AG04449 (cell line): ENCODE data around the gene CDH18.

Source experiments
- CTCF ChIA-PET: fragments of 350-600 bp; formaldehyde crosslinking; extraction: SDS; loops from one replicate; lab custom pipeline; 2021; ENCODE audit warnings: antibody characterized with exemption; lab: Yijun Ruan, JAX
- POLR2A ChIA-PET: fragments of 400-600, 350-600 bp; formaldehyde crosslinking; extraction: SDS; loops from one replicate; lab custom pipeline; 2020; ENCODE audit warnings: antibody characterized with exemption, inconsistent platforms; lab: Yijun Ruan, JAX
- DNase-seq: peaks from one replicate; pipeline ENCODE4 v3.0.0-alpha.2; 2010; ENCODE audit warnings: low read depth, low spot score
- H3K4me3 ChIP-seq: 2 replicates; pipeline ENCODE4 v1.5.1; 2011; ENCODE audit warnings: low read depth, mild to moderate bottlenecking, control low read depth, low read length
- TF ChIP-seq, protein P1 (sequence below): IDR thresholded peaks from one replicate; pipeline ENCODE4 v1.5.1; 2011; ENCODE audit warnings: mild to moderate bottlenecking, moderate library complexity, low read length, control low read depth, inconsistent platforms; ENCODE audit not compliant: insufficient read depth; ENCODE audit errors: missing control alignments

CDH18 gene

GRCh38 chr5:19534751-19535150, 453.2 kb downstream of the CDH18 start:
- DNase-seq, result no peak
- H3K4me3 ChIP-seq, result no peak overlapping the region
- TF ChIP-seq, protein P1, sequence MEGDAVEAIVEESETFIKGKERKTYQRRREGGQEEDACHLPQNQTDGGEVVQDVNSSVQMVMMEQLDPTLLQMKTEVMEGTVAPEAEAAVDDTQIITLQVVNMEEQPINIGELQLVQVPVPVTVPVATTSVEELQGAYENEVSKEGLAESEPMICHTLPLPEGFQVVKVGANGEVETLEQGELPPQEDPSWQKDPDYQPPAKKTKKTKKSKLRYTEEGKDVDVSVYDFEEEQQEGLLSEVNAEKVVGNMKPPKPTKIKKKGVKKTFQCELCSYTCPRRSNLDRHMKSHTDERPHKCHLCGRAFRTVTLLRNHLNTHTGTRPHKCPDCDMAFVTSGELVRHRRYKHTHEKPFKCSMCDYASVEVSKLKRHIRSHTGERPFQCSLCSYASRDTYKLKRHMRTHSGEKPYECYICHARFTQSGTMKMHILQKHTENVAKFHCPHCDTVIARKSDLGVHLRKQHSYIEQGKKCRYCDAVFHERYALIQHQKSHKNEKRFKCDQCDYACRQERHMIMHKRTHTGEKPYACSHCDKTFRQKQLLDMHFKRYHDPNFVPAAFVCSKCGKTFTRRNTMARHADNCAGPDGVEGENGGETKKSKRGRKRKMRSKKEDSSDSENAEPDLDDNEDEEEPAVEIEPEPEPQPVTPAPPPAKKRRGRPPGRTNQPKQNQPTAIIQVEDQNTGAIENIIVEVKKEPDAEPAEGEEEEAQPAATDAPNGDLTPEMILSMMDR, result no peak
- POLR2A ChIA-PET, result no interaction called here
- CTCF ChIA-PET, result no interaction called here

GRCh38 chr5:19532936-19533335, 455.1 kb downstream of the CDH18 start:
- TF ChIP-seq, protein P1, result no peak
- DNase-seq, result no peak
- ChIA-PET CTCF (no interaction called here), POLR2A (no interaction called here)
- no peak overlapping the region for H3K4me3 ChIP-seq

DNA sequence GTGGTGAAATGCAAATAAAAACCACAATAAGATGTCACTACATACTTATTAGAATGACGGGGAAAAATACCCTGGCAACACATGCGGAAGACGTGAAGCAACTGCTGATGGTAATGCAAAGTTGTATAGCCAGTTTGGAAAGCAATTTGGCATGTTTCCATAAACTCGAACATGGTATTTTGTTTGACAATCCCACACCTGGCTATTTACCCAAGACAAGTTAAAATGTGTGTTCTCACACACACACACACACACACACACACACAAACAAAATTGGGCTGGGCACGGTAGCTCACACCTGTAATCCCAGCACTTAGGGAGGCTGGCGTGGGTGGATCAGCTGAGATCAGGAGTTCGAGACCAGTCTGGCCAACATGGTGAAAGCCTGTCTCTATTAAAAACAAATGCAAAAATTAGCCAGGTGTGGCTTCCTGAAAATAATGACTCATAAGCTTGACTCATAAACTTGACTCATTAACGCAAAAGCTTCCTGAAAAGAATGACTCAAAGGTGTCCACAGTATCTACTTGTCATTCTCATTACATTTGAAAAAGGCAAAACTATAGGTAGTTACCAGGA, 456.5 kb downstream of the CDH18 start:
- no peak for DNase-seq

GRCh38 chr5:19519448-19519847, 468.6 kb downstream of the CDH18 start:
- TF ChIP-seq, protein P1, result no peak
- H3K4me3 ChIP-seq, result no peak overlapping the region
- DNase-seq, result no peak
- CTCF ChIA-PET, result no interaction called here
- POLR2A ChIA-PET, result no interaction called here

More for the DNA sequence above, 456.5 kb downstream of the CDH18 start:
- H3K4me3 ChIP-seq, result no peak overlapping the region
- ChIA-PET CTCF (no interaction called here), POLR2A (no interaction called here)
- TF ChIP-seq, protein P1, result no peak

- no peak for DNase-seq
- CTCF ChIA-PET, result no interaction called here
- POLR2A ChIA-PET, result no interaction called here
- TF ChIP-seq, protein P1, result no peak
- no peak overlapping the region for H3K4me3 ChIP-seq
Measured at GRCh38 chr5:19498852-19499251, 489.1 kb downstream of the CDH18 start.

DNA sequence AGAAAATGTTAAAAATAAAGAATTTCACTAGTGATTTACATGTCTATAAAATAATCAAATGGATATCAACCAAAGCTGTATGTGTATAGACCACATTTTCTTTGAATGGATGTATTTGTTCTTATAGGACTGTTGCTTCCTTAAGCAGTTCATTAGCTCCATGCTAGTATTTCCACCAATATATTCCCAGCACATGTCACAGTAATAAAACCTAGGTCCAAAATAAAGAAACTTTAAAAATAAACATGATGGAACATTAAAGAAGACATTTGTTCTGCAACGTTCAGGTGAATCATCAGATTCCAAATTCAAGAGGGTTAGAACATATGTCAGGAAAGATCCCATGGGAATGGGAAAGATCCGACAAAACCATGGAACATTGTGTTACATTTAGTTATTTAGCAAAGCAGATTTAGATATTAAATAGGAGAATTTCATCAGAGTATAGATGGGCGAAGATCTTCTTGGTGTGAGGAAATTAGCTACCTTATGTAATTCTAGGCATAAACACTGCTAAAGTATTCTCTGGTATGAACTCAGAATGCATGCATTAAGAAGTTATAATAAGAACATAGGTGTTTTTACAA, 490.7 kb downstream of the CDH18 start:
- H3K4me3 ChIP-seq, result no peak overlapping the region
- TF ChIP-seq, protein P1, result no peak
- CTCF ChIA-PET, result no interaction called here
- POLR2A ChIA-PET, result no interaction called here
- no peak for DNase-seq
